ENCODE results near the gene CAMK1D. TPM values are rescaled to one million over a fixed set of nuclear protein-coding genes. Genes with fewer than 3 reads are reported as not detected.

Gene CAMK1D
- total RNA-seq, 2 experiments from 2014 or later = 19.0 to 25.6 TPM

GRCh38 chr10:12526311-12526710 is 177.0 kb downstream of the CAMK1D start:
- Histone ChIP-seq H3K27ac (ENCODE audit: low read depth, low read length, poor library complexity, severe bottlenecking) (no peak overlapping the region), H3K9me3 (ENCODE audit: low read length) (peaks cover 15% of the 10 kb centered on the region; the same call in 1 of the 2 replicates), H3K4me3 (ENCODE audit: low read depth, low read length, poor library complexity, severe bottlenecking) (no peak overlapping the region), H4K20me1 (ENCODE audit: insufficient read depth, low read length) (no peaks in the 10 kb centered on the region), H3K36me3 (ENCODE audit: insufficient read depth, low read length) (no peaks in the 10 kb centered on the region), H3K9me2 (ENCODE audit: insufficient read depth, low read length) (no peaks in the 10 kb centered on the region), H2AFZ (ENCODE audit: low read length) (no peak overlapping the region), H3K4me2 (ENCODE audit: low read length) (no peak overlapping the region), H3K79me2 (ENCODE audit: insufficient read depth, low read depth, low read length) (no peaks in the 10 kb centered on the region), H3K4me1 (ENCODE audit: insufficient read depth, low read length, poor library complexity, severe bottlenecking) (no peaks in the 10 kb centered on the region)
- no TSS peak for BruUV-seq (replicated peaks)
- no peak for TF ChIP-seq CTCF (conservative IDR thresholded peaks at IDR 0.05; ENCODE audit: low read length)
- TF ChIP-seq EZH2phosphoT487 (IDR thresholded peaks at IDR 0.05; ENCODE audit: borderline replicate concordance, low read depth, low read length) = no peak
- intact Hi-C loops (cut with micrococcal nuclease; ENCODE audit: unreplicated experiment) = no loop called here
- CTCF ChIA-PET (ENCODE audit: unreplicated experiment) = no interaction called here
- POLR2A ChIA-PET = no interaction called here
- no peak for DNase-seq (ENCODE audit: low spot score)

GRCh38 chr10:12529976-12530375 is 180.6 kb downstream of the CAMK1D start:
- ChIA-PET CTCF (ENCODE audit: unreplicated experiment) (no interaction called here), POLR2A (no interaction called here)
- H3K36me3 ChIP-seq (ENCODE audit: insufficient read depth, low read length) = no peaks in the 10 kb centered on the region
- intact Hi-C loops (cut with micrococcal nuclease; ENCODE audit: unreplicated experiment) = no loop called here
- H3K4me3 ChIP-seq (ENCODE audit: low read depth, low read length, poor library complexity, severe bottlenecking) = no peak overlapping the region
- no peak overlapping the region for H2AFZ ChIP-seq (ENCODE audit: low read length)
- no peaks in the 10 kb centered on the region for H3K9me2 ChIP-seq (ENCODE audit: insufficient read depth, low read length)
- no peaks in the 10 kb centered on the region for H3K79me2 ChIP-seq (ENCODE audit: insufficient read depth, low read depth, low read length)
- TF ChIP-seq CTCF (conservative IDR thresholded peaks at IDR 0.05; ENCODE audit: low read length) = no peak
- no peak for TF ChIP-seq EZH2phosphoT487 (IDR thresholded peaks at IDR 0.05; ENCODE audit: borderline replicate concordance, low read depth, low read length)
- no peaks in the 10 kb centered on the region for H4K20me1 ChIP-seq (ENCODE audit: insufficient read depth, low read length)
- H3K4me2 ChIP-seq (ENCODE audit: low read length) = no peak overlapping the region
- no TSS peak for BruUV-seq (replicated peaks)
- H3K9me3 ChIP-seq (ENCODE audit: low read length) = peaks cover 7% of the 10 kb centered on the region; the same call in 1 of the 2 replicates
- no peak overlapping the region for H3K27ac ChIP-seq (ENCODE audit: low read depth, low read length, poor library complexity, severe bottlenecking)
- no peak for DNase-seq (ENCODE audit: low spot score)
- H3K4me1 ChIP-seq (ENCODE audit: insufficient read depth, low read length, poor library complexity, severe bottlenecking) = no peaks in the 10 kb centered on the region

GRCh38 chr10:12531305-12532220 is 182.2 kb downstream of the CAMK1D start:
- Histone ChIP-seq H3K9me3 (ENCODE audit: low read length) (no peaks in the 10 kb centered on the region), H2AFZ (ENCODE audit: low read length) (no peak overlapping the region), H3K4me2 (ENCODE audit: low read length) (no peak overlapping the region), H3K36me3 (ENCODE audit: insufficient read depth, low read length) (no peaks in the 10 kb centered on the region), H3K9me2 (ENCODE audit: insufficient read depth, low read length) (no peaks in the 10 kb centered on the region), H4K20me1 (ENCODE audit: insufficient read depth, low read length) (no peaks in the 10 kb centered on the region), H3K4me1 (ENCODE audit: insufficient read depth, low read length, poor library complexity, severe bottlenecking) (no peaks in the 10 kb centered on the region), H3K27ac (ENCODE audit: low read depth, low read length, poor library complexity, severe bottlenecking) (no peak overlapping the region), H3K4me3 (ENCODE audit: low read depth, low read length, poor library complexity, severe bottlenecking) (no peak overlapping the region), H3K79me2 (ENCODE audit: insufficient read depth, low read depth, low read length) (no peaks in the 10 kb centered on the region)
- POLR2A ChIA-PET = no interaction called here
- CTCF ChIA-PET (ENCODE audit: unreplicated experiment) = no interaction called here
- intact Hi-C loops (cut with micrococcal nuclease; ENCODE audit: unreplicated experiment) = no loop called here
- no peak for TF ChIP-seq CTCF (conservative IDR thresholded peaks at IDR 0.05; ENCODE audit: low read length)
- no peak for TF ChIP-seq EZH2phosphoT487 (IDR thresholded peaks at IDR 0.05; ENCODE audit: borderline replicate concordance, low read depth, low read length)
- DNase-seq (ENCODE audit: low spot score) = no peak
- no TSS peak for BruUV-seq (replicated peaks)

Data from OCI-LY7 (cell line).